CD4-positive, alpha-beta T cell treated with Interleukin-4 for 1 hour (primary cell): ENCODE measurements around the gene OR6Y1.

Experiments used
- DNase-seq, 2 donors: peaks; one replicate each; pipeline ENCODE4 v3.0.0-alpha.2; 2020 to 2022

OR6Y1 gene

DNA sequence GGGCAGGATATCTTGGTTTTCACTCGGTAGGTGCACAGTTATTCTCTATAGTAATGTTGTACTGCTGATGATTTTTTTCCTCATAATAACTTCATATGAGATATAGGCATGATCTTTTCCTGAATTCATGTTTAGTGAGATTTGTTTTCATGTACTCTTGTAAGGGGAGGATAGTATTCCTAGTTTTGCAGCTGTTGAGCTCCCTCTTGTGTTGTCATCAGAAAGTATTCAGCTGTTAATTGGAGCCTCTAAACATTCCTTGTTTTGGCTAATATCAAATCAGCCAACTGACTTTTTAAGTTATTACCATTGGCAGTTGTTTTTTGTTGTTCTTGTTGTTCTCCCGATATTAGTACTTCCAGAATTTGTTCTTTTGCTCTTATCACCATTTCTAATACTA is 57.8 kb downstream of the OR6Y1 start:
- peak in 1 of 2 donors; percentile 3 for DNase-seq

DNA sequence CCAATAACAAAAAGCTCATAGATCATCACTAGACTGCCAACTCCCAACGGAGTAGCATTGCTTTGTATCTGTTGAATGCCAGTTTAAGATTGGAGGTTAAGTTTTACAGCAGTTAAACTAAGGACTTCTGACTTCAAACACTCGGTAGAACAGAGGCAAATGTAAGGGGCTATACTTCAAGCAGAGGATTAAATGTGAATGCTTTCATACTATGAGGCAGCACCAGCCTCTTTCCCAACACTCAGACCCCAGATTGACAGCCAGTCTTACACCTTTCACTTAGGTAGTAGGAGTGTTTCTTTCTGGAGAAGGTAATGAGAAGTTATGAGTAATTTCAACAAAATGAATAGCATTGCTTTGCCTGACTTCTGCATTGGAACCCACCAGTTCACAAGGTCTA is 59.4 kb downstream of the OR6Y1 start:
- DNase-seq = no peak
